OCI-LY3 (cell line): ENCODE measurements around the gene PQBP1.

Experiments used
- EZH2phosphoT487 ChIP-seq: fragments of 200-600 bp; shearing (Covaris generic); IDR thresholded peaks from 2 replicates; pipeline ENCODE4 v1.6.1; 2018; ENCODE audit warnings: antibody characterized with exemption, mixed run types, low read depth
- TF ChIP-seq, protein P1 (sequence below): fragments of 200-600, 300-600 bp; sonication (generic); IDR thresholded peaks from 2 replicates; pipeline ENCODE4 v1.5.1; 2014; ENCODE audit warnings: antibody characterized with exemption, low read length, low read depth

GRCh38 chrX:48848847-48849246, 48.9 kb upstream of the PQBP1 start:
- TF ChIP-seq, protein P1, sequence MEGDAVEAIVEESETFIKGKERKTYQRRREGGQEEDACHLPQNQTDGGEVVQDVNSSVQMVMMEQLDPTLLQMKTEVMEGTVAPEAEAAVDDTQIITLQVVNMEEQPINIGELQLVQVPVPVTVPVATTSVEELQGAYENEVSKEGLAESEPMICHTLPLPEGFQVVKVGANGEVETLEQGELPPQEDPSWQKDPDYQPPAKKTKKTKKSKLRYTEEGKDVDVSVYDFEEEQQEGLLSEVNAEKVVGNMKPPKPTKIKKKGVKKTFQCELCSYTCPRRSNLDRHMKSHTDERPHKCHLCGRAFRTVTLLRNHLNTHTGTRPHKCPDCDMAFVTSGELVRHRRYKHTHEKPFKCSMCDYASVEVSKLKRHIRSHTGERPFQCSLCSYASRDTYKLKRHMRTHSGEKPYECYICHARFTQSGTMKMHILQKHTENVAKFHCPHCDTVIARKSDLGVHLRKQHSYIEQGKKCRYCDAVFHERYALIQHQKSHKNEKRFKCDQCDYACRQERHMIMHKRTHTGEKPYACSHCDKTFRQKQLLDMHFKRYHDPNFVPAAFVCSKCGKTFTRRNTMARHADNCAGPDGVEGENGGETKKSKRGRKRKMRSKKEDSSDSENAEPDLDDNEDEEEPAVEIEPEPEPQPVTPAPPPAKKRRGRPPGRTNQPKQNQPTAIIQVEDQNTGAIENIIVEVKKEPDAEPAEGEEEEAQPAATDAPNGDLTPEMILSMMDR = no peak
- TF ChIP-seq EZH2phosphoT487 = no peak
